Measurements from ENCODE around the gene NME8. TPM values are rescaled to one million over a fixed set of nuclear protein-coding genes. Genes with fewer than 3 reads are reported as not detected.
A peak's percentile ranks its signal among the peaks of the same experiment; 100 is the strongest.

Gene NME8
- total RNA-seq, 1 experiment from 2014 or later = not detected

DNA sequence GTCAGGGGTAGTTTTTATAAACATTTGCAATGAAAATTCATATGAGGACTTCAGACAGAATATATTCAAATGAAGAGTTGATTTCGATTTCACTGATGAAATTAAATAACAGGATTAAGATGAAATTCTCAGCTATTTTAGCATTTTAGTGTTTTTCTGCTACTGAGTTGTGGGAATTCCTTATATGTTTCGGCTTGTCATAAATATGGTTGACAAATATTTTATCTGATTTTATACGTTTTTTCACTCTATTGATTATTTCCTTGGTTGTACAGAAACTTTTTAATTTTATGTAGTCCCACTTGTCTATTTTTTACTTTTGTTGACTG, 14.6 kb upstream of the NME8 start:
- BruUV-seq (replicated peaks) = no TSS peak
- Histone ChIP-seq H3K4me3 (ENCODE audit: low read depth, low read length) (no peak overlapping the region), H3K27me3 (replicated peaks; ENCODE audit: control insufficient read depth, insufficient read depth, low read length) (no peaks in the 10 kb centered on the region), H3K36me3 (ENCODE audit: control insufficient read depth, insufficient read depth, low read length) (no peaks in the 10 kb centered on the region), H3K9me3 (no peaks in the 10 kb centered on the region), H3K4me1 (no peaks in the 10 kb centered on the region)
- ChIA-PET CTCF (no interaction called here), POLR2A (no interaction called here)
- Mint-ChIP-seq H3K27ac (ENCODE audit: unreplicated experiment) (no peak overlapping the region), H3K27me3 (ENCODE audit: insufficient read depth, unreplicated experiment) (peaks cover 3% of the 10 kb centered on the region), H3K4me3 (ENCODE audit: unreplicated experiment) (no peak overlapping the region), H3K36me3 (ENCODE audit: insufficient read depth, unreplicated experiment) (no peaks in the 10 kb centered on the region), H3K9me3 (ENCODE audit: unreplicated experiment) (no peaks in the 10 kb centered on the region), H3K4me1 (ENCODE audit: low read depth, unreplicated experiment) (no peaks in the 10 kb centered on the region)
- intact Hi-C loops (cut with micrococcal nuclease; ENCODE audit: unreplicated experiment) = loop anchor here (2.0 to 5.0 kb wide), 2 partner anchors 596 to 625 kb away; no protein-coding TSS in a partner anchor
- TF ChIP-seq, protein P1, sequence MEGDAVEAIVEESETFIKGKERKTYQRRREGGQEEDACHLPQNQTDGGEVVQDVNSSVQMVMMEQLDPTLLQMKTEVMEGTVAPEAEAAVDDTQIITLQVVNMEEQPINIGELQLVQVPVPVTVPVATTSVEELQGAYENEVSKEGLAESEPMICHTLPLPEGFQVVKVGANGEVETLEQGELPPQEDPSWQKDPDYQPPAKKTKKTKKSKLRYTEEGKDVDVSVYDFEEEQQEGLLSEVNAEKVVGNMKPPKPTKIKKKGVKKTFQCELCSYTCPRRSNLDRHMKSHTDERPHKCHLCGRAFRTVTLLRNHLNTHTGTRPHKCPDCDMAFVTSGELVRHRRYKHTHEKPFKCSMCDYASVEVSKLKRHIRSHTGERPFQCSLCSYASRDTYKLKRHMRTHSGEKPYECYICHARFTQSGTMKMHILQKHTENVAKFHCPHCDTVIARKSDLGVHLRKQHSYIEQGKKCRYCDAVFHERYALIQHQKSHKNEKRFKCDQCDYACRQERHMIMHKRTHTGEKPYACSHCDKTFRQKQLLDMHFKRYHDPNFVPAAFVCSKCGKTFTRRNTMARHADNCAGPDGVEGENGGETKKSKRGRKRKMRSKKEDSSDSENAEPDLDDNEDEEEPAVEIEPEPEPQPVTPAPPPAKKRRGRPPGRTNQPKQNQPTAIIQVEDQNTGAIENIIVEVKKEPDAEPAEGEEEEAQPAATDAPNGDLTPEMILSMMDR (IDR thresholded peaks at IDR 0.05; ENCODE audit: insufficient read depth in 1 of 2, low read depth in 1 of 2, low read length in 1 of 2, severe bottlenecking in 1 of 2, unreplicated experiment in 1 of 2) = no peak
- no peak for DNase-seq

DNA sequence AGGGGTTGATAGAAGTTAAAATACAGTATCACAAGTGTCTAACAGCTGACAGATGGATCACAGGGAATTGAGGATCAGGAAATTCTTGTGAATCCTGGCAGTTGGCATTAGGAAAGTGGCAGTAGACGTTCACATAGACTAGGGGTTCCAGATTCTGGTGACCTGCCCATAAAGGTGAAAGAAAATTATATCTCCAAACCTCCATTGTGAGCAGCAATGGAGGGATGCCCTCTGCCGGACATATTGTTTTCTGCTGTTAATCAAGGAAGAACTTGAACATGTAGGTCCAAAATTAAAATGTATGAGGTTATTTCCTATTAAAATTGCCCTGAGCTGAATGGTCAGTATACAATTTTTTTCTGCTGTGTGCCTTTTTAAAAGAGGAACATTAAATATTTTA, 5.1 kb downstream of the NME8 start:
- H3K36me3 ChIP-seq (ENCODE audit: control insufficient read depth, insufficient read depth, low read length) = no peaks in the 10 kb centered on the region
- Mint-ChIP-seq H3K9me3 (ENCODE audit: unreplicated experiment) (no peaks in the 10 kb centered on the region), H3K27ac (ENCODE audit: unreplicated experiment) (no peak overlapping the region), H3K36me3 (ENCODE audit: insufficient read depth, unreplicated experiment) (no peaks in the 10 kb centered on the region), H3K27me3 (ENCODE audit: insufficient read depth, unreplicated experiment) (peaks cover 6% of the 10 kb centered on the region), H3K4me3 (ENCODE audit: unreplicated experiment) (no peak overlapping the region), H3K4me1 (ENCODE audit: low read depth, unreplicated experiment) (no peaks in the 10 kb centered on the region)
- BruUV-seq (replicated peaks) = no TSS peak
- TF ChIP-seq, protein P1 (IDR thresholded peaks at IDR 0.05; ENCODE audit: insufficient read depth in 1 of 2, low read depth in 1 of 2, low read length in 1 of 2, severe bottlenecking in 1 of 2, unreplicated experiment in 1 of 2) = peak; percentile 50 to 67
- intact Hi-C loops (cut with micrococcal nuclease; ENCODE audit: unreplicated experiment) = loop anchor here (1.0 kb wide), 1 partner anchor 618 kb away; no protein-coding TSS in a partner anchor
- peak in 1 of 2 experiments; percentile 25 for DNase-seq
- H3K9me3 ChIP-seq = no peaks in the 10 kb centered on the region
- CTCF ChIA-PET = no interaction called here
- H3K27me3 ChIP-seq (replicated peaks; ENCODE audit: control insufficient read depth, insufficient read depth, low read length) = no peaks in the 10 kb centered on the region
- POLR2A ChIA-PET = no interaction called here
- no peaks in the 10 kb centered on the region for H3K4me1 ChIP-seq
- no peak overlapping the region for H3K4me3 ChIP-seq (ENCODE audit: low read depth, low read length)

- CTCF ChIA-PET = no interaction called here
- no peaks in the 10 kb centered on the region for H3K36me3 Mint-ChIP-seq (ENCODE audit: insufficient read depth, unreplicated experiment)
- H3K4me1 ChIP-seq = no peaks in the 10 kb centered on the region
- POLR2A ChIA-PET = no interaction called here
- no peak overlapping the region for H3K4me3 ChIP-seq (ENCODE audit: low read depth, low read length)
- no peak overlapping the region for H3K4me3 Mint-ChIP-seq (ENCODE audit: unreplicated experiment)
- no peaks in the 10 kb centered on the region for H3K9me3 ChIP-seq
- H3K27ac Mint-ChIP-seq (ENCODE audit: unreplicated experiment) = no peak overlapping the region
- intact Hi-C loops (cut with micrococcal nuclease; ENCODE audit: unreplicated experiment) = no loop called here
- H3K4me1 Mint-ChIP-seq (ENCODE audit: low read depth, unreplicated experiment) = no peaks in the 10 kb centered on the region
- peaks cover 4% of the 10 kb centered on the region for H3K27me3 Mint-ChIP-seq (ENCODE audit: insufficient read depth, unreplicated experiment)
- H3K9me3 Mint-ChIP-seq (ENCODE audit: unreplicated experiment) = no peaks in the 10 kb centered on the region
- DNase-seq = no peak
- no TSS peak for BruUV-seq (replicated peaks)
- H3K27me3 ChIP-seq (replicated peaks; ENCODE audit: control insufficient read depth, insufficient read depth, low read length) = no peaks in the 10 kb centered on the region
- no peaks in the 10 kb centered on the region for H3K36me3 ChIP-seq (ENCODE audit: control insufficient read depth, insufficient read depth, low read length)
- TF ChIP-seq, protein P1 (IDR thresholded peaks at IDR 0.05; ENCODE audit: insufficient read depth in 1 of 2, low read depth in 1 of 2, low read length in 1 of 2, severe bottlenecking in 1 of 2, unreplicated experiment in 1 of 2) = no peak
These were observed 33.7 kb downstream of the NME8 start for GRCh38 chr7:37882086-37882485.

All from Caco-2 (cell line).